Fibroblast of lung (primary cell): ENCODE measurements around the gene LEFTY2. TPM values are rescaled to one million over a fixed set of nuclear protein-coding genes. Genes with fewer than 3 reads are reported as not detected.

Experiments used
- DNase-seq, 2 donors: peaks; one replicate each; pipeline versions ENCODE4 v3.0.0 to v3.0.0-alpha.2; 2010; ENCODE audit warnings: low read depth in 2 of 2
- H2AFZ ChIP-seq: 2 replicates; pipeline ENCODE4 v1.5.1; 2012; ENCODE audit warnings: low read length, control low read depth, inconsistent platforms
- H3K27ac ChIP-seq: 2 replicates; pipeline ENCODE4 v1.5.1; 2011; ENCODE audit warnings: low read length, control low read depth; ENCODE audit not compliant: insufficient read depth
- H3K27me3 ChIP-seq: 2 replicates; pipeline ENCODE4 v1.5.1; 2011; ENCODE audit warnings: mild to moderate bottlenecking, low read length; ENCODE audit not compliant: control insufficient read depth, insufficient read depth
- H3K36me3 ChIP-seq: 2 replicates; pipeline ENCODE4 v1.5.1; 2011; ENCODE audit warnings: low read length; ENCODE audit not compliant: control insufficient read depth, insufficient read depth
- H3K4me1 ChIP-seq: 2 replicates; pipeline ENCODE4 v1.5.1; 2011; ENCODE audit warnings: low read length; ENCODE audit not compliant: control insufficient read depth, insufficient read depth; ENCODE audit errors: extremely low read depth
- H3K4me2 ChIP-seq: 2 replicates; pipeline ENCODE4 v1.5.1; 2011; ENCODE audit warnings: low read length, control low read depth; ENCODE audit not compliant: insufficient read depth; ENCODE audit errors: extremely low read depth
- H3K4me3 ChIP-seq, 4 experiments: fragments of 200-600 bp in 1 of 4; sonication (generic) in 1 of 4; replicated peaks in 1 of 4; 2 replicates each; pipeline ENCODE4 v1.5.1; 2011 to 2016; ENCODE audit warnings: low read length in 4 of 4, low read depth in 3 of 4, mild to moderate bottlenecking in 3 of 4, control low read depth in 2 of 4, inconsistent platforms in 1 of 4, mixed read lengths in 1 of 4; ENCODE audit not compliant: insufficient read depth in 1 of 4; ENCODE audit errors: control extremely low read depth in 1 of 4
- H3K79me2 ChIP-seq: 2 replicates; pipeline ENCODE4 v1.5.1; 2012; ENCODE audit warnings: mild to moderate bottlenecking, low read length, inconsistent platforms; ENCODE audit not compliant: control insufficient read depth, insufficient read depth
- H3K9ac ChIP-seq: 2 replicates; pipeline ENCODE4 v1.5.1; 2011; ENCODE audit warnings: mild to moderate bottlenecking, low read length, control low read depth; ENCODE audit not compliant: insufficient read depth
- H3K9me3 ChIP-seq: 2 replicates; pipeline ENCODE4 v1.5.1; 2012; ENCODE audit warnings: low read depth, low read length; ENCODE audit not compliant: control insufficient read depth, insufficient read depth
- H4K20me1 ChIP-seq: 2 replicates; pipeline ENCODE4 v1.5.1; 2011; ENCODE audit warnings: low read length; ENCODE audit not compliant: control insufficient read depth, insufficient read depth; ENCODE audit errors: extremely low read depth
- EZH2 ChIP-seq: IDR thresholded peaks from 2 replicates; pipeline ENCODE4 v1.5.1; 2012; ENCODE audit warnings: low read length, control low read depth, mild to moderate bottlenecking; ENCODE audit errors: missing control alignments
- polyA plus RNA-seq, 2 donors: library from polyadenylated mRNA; depleted of rRNA in 1 of 2; stranded (reverse) in 1 of 2; unstranded in 1 of 2; fragments of >200 nt; gene quantifications; 2 replicates each; pipeline ENCODE4 v1.2.1, GENCODE V29; 2011 to 2012; ENCODE audit warnings: missing spikeins in 1 of 2
- total RNA-seq: library from RNA; depleted of rRNA; stranded (reverse); fragments of >200 nt; gene quantifications from 2 replicates; pipeline ENCODE4 v1.2.1, GENCODE V29; 2014
- TF ChIP-seq, protein P1 (sequence below), 2 donors: IDR thresholded peaks in 1 of 2; conservative IDR thresholded peaks in 1 of 2; 1 replicate in 1 of 2; 2 replicates in 1 of 2; pipeline ENCODE4 v1.5.1; 2011 to 2012; ENCODE audit warnings: low read length in 2 of 2, control low read depth in 1 of 2, inconsistent platforms in 1 of 2, low read depth in 1 of 2, mild to moderate bottlenecking in 1 of 2

The LEFTY2 gene
- total and polyA plus RNA-seq, 2 donors (not counting 1 experiment from before 2014, with no cell fraction given), result not detected

GRCh38 chr1:225896494-225896893 lies 44.5 kb downstream of the LEFTY2 start:
- Histone ChIP-seq H3K4me1 (no peaks in the 10 kb centered on the region), H3K36me3 (no peaks in the 10 kb centered on the region), H3K9ac (no peak overlapping the region), H3K79me2 (no peaks in the 10 kb centered on the region), H4K20me1 (no peaks in the 10 kb centered on the region), H3K4me3 (no peak overlapping the region), H3K27me3 (no peaks in the 10 kb centered on the region), H2AFZ (no peak overlapping the region), H3K9me3 (no peaks in the 10 kb centered on the region), H3K27ac (no peak overlapping the region), H3K4me2 (no peak overlapping the region)
- DNase-seq, result no peak
- TF ChIP-seq, protein P1, sequence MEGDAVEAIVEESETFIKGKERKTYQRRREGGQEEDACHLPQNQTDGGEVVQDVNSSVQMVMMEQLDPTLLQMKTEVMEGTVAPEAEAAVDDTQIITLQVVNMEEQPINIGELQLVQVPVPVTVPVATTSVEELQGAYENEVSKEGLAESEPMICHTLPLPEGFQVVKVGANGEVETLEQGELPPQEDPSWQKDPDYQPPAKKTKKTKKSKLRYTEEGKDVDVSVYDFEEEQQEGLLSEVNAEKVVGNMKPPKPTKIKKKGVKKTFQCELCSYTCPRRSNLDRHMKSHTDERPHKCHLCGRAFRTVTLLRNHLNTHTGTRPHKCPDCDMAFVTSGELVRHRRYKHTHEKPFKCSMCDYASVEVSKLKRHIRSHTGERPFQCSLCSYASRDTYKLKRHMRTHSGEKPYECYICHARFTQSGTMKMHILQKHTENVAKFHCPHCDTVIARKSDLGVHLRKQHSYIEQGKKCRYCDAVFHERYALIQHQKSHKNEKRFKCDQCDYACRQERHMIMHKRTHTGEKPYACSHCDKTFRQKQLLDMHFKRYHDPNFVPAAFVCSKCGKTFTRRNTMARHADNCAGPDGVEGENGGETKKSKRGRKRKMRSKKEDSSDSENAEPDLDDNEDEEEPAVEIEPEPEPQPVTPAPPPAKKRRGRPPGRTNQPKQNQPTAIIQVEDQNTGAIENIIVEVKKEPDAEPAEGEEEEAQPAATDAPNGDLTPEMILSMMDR (conservative IDR thresholded peaks at IDR 0.05 in 1 of 2, IDR thresholded peaks at IDR 0.05 in 1 of 2; ENCODE audit: low read depth in 1 of 2, low read length in 2 of 2), result no peak
- no peak for TF ChIP-seq EZH2

- TF ChIP-seq EZH2, result no peak
- TF ChIP-seq, protein P1 (conservative IDR thresholded peaks at IDR 0.05 in 1 of 2, IDR thresholded peaks at IDR 0.05 in 1 of 2; ENCODE audit: low read depth in 1 of 2, low read length in 2 of 2), result no peak
Observed at GRCh38 chr1:225892307-225892706, 48.7 kb downstream of the LEFTY2 start.

GRCh38 chr1:225891229-225891972 lies 49.6 kb downstream of the LEFTY2 start:
- TF ChIP-seq, protein P1 (conservative IDR thresholded peaks at IDR 0.05 in 1 of 2, IDR thresholded peaks at IDR 0.05 in 1 of 2; ENCODE audit: low read depth in 1 of 2, low read length in 2 of 2), result no peak
- TF ChIP-seq EZH2, result no peak
- no peak for DNase-seq
- no peak overlapping the region for H3K4me3 ChIP-seq
- H3K79me2 ChIP-seq, result no peaks in the 10 kb centered on the region
- no peak overlapping the region for H2AFZ ChIP-seq
- H3K9me3 ChIP-seq, result no peaks in the 10 kb centered on the region
- no peak overlapping the region for H3K27ac ChIP-seq
- H3K4me2 ChIP-seq, result no peak overlapping the region
- H4K20me1 ChIP-seq, result no peaks in the 10 kb centered on the region
- peaks cover 3% of the 10 kb centered on the region for H3K4me1 ChIP-seq
- H3K36me3 ChIP-seq, result no peaks in the 10 kb centered on the region
- H3K9ac ChIP-seq, result no peak overlapping the region
- no peaks in the 10 kb centered on the region for H3K27me3 ChIP-seq

More at GRCh38 chr1:225892307-225892706, 48.7 kb downstream of the LEFTY2 start:
- Histone ChIP-seq H3K27ac (no peak overlapping the region), H4K20me1 (no peaks in the 10 kb centered on the region), H3K4me1 (peaks cover 3% of the 10 kb centered on the region), H2AFZ (no peak overlapping the region), H3K4me2 (no peak overlapping the region), H3K9ac (no peak overlapping the region), H3K27me3 (no peaks in the 10 kb centered on the region), H3K4me3 (no peak overlapping the region), H3K79me2 (no peaks in the 10 kb centered on the region), H3K9me3 (no peaks in the 10 kb centered on the region), H3K36me3 (no peaks in the 10 kb centered on the region)
- no peak for DNase-seq
